Stimulated activated CD4-positive, alpha-beta T cell treated with anti-CD3 and anti-CD28 coated beads, Interleukin-2, amount 100 ng/mL, for 48 hours (primary cell): Measurements from ENCODE around the gene IL17REL.
"Not testable (repeated sequence)": the region's sequence is repeated elsewhere in the genome, so short reads cannot be mapped to it uniquely, and the experiment has no call there.

Experiments used
- DNase-seq, 2 donors: peaks; one replicate each; pipeline ENCODE4 v3.0.0-alpha.2; 2020

The IL17REL gene

DNA sequence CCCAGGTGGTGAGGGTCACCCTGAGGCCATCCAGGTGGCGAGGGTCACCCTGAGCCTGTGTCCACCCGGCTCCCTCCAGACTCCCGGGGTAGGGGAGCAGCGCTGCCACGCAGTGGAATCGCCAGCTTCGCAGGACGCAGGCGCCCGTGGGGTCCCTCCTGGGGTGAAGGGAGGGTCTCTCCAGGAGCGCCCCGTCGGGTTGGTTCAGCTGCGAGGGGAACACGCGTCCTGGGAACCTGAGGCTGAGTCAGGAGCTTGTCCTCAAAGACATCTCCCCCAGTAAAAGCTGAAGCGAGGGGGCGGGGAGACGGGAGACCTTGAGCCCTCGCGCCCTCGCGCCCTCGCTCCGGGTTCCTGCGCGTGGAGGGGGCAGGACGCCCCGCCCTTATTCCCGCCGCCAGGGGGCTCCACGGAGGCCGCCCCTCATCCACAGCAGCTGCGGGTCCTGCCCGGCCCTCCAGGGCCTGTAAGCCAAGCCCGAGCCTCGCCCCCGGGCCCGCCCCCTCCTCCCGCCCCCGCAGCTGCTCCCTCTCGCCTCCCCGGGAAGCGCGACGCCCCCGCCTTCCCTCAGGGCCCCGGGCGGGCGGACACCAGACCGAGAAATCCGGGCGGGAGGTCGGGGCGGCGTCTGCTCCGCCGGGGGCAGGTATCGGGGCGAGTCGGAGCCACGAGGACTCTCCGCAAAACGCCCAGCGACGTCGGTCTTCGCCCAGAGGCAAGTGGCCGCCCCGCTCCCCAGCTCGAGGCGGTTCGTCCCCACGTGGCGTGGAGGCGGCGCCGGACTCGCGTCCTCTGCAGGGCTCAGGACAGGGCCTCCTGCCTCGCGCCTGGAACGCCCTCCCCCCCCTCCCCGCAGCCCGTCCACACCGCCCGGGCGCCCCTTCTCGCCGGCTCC, 29.2 kb downstream of the IL17REL start:
- no peak for DNase-seq

DNA sequence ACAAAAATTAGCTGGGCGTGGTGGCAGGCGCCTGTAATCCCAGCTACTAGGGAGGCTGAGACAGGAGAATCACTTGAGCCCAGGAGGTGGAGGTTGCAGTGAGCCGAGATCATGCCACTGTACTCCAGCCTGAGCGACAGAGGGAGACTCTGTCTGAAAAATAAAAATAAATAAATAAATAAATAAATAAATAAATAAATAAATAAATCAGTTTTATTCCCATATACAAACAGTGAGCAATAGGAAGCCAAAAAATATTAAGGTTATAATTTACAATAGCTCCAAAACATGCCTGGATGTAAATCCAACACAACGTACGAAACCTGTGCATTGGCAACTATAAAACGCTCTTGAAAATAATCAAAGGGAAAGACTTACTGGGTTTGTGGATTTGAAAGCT, 30.8 kb downstream of the IL17REL start:
- DNase-seq, result not testable (repeated sequence)

DNA sequence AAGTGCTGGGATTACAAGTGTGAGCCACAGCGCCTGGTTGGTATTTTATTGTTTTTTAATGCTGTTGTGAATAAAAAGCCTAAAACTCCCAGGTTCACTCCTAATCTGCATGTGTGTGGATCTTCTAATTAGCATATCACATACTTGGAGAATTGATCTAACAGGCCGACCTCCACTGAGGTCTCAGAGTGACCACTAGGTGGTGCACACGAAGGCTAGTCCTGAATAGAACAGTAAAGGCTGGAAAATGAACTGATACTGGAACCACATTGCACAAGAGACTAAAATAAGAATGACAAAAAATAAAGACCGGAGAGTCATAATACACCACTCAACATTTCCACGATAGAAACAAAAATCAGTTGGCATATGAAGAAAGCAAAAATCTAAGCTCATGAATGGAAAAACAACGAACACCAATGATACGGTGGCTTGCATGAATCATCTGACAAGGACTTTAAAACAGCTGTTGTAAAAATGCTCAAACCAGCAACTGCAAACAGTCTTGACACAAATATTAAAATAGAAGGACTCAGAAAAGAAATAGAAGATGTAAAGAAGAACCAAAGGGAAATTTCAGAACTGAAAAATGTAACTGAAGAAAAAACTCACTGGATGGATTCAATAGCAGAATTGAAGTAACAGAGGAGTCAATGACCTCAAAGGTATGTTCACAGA, 32.8 kb downstream of the IL17REL start:
- DNase-seq, result no peak

DNA sequence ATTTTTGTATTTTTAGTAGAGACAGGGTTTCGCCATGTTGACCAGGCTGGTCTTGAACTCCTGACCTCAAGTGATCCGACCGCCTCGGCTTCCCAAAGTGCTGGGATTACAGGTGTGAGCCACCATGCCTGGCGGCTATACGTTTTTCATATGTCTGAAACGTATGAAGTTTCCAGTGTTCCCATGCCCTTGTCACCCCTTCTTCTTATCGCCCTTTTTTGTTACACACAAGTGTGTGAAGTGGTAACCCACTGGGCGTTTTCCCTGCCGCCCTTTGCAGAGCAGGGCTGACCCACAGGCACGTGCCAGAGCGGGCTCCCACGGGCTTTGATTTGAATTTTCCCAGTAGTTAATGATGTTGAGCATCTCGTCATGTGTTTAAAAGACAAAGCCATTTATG, 35.0 kb downstream of the IL17REL start:
- no peak for DNase-seq

DNA sequence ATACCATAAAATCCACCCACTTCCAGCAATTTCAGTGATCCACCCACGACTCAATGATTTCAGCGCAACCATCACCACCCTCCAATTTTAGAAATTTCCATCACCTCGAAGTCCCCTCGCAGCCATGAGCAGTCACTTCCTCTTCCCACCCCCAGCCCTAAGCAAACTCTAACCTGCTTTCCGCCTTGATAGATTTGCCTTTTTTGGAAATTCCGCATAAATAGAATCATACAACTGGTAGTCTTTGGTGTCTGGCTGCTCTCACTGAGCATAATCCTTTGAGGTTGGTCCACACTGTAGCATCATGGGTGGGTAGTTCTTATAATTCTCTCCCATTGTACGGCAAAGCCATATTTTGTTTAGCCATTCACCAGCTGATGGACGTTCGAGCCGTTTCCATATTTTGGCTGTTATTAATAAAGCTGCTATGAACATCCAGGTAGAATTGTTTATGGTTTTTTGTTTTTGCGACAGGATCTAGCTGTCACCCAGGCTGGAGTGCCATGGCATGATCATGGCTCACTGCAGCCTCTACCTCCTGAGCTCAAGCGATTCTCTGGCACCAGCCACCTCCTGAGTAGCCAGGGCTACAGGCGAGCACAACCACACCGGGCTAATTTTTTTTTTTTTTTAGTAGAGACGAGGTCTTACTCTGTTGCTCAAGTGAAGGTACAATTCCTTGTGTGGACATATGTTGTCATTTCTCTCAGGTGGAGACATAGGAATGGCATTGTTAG, 36.0 kb downstream of the IL17REL start:
- no peak for DNase-seq

DNA sequence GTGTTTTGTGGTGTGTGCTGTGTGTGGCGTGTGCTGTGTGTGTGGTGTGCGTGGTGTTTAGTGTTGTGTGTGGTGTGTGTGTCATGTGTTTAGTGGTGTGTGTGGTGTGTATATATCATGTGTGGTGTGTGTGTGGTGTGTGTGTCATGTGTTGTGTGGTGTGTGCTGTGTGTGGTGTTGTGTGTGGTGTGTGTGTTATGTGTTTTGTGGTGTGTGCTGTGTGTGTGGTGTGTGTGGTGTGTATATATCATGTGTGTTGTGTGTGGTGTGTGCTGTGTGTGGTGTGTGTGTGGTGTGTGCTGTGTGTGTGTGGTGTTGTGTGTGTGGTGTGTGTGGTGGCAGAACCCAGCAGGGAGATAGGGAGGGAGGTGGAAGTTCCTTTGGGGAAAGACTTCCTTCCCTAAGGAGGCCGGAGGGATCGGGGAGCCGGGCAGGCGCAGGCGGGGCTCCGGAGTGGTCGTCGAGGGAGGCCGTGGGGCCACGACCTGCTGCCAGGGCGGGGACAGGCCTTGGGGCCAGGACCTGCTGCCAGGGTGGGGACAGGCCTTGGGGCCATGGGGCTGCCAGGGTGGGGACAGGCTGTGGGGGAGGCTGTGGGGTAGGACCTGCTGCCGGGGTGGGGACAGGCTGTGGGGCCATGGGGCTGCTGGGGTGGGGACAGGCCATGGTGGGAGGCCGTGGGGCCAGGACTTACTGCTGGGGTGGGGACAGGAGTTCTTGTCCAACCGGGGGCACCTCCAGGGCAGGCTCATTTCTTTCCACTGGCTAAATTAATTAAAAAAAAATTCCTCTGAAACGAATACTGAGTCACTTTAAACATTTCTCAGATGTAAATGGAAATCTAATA, 36.8 kb downstream of the IL17REL start:
- no peak for DNase-seq

DNA sequence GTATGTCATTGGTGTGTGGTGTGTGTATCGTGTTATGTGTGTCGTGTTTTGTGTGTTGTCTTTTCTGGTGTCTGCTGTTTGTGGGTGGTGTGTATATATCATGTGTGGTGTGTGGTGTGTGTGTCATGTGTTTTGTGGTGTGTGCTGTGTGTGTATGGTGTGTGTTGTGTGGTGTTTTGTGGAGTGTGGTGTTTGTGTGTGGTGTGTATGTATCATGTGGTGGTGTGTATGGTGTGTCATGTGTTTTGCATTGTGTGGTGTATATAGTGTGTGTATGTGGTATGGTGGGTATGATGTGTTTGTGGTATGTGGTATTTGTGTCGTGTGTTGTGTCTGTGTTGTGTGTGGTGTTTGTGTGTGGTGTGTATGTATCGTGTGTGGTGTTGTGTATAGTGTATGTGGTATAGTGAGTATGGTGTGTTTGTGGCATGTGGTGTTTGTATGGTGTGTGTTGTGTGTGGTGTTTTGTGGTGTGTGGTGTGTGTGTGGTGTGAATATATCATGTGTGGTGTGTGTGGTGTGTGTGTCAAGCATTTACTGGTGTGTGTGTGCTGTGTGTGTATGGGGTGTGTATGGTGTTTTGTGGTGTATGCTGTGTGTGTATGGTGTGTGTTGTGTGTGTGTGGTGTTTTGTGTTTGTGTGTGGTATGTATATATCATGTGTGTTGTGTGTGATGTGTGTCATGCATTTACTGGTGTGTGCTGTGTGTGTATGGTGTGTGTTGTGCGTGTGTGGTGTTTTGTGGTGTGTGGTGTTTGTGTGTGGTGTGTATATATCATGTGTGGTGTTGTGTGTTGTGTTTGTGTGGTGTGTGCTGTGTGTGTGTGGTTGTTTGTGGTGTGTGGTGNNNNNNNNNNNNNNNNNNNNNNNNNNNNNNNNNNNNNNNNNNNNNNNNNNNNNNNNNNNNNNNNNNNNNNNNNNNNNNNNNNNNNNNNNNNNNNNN, 39.3 kb downstream of the IL17REL start:
- no peak for DNase-seq

DNA sequence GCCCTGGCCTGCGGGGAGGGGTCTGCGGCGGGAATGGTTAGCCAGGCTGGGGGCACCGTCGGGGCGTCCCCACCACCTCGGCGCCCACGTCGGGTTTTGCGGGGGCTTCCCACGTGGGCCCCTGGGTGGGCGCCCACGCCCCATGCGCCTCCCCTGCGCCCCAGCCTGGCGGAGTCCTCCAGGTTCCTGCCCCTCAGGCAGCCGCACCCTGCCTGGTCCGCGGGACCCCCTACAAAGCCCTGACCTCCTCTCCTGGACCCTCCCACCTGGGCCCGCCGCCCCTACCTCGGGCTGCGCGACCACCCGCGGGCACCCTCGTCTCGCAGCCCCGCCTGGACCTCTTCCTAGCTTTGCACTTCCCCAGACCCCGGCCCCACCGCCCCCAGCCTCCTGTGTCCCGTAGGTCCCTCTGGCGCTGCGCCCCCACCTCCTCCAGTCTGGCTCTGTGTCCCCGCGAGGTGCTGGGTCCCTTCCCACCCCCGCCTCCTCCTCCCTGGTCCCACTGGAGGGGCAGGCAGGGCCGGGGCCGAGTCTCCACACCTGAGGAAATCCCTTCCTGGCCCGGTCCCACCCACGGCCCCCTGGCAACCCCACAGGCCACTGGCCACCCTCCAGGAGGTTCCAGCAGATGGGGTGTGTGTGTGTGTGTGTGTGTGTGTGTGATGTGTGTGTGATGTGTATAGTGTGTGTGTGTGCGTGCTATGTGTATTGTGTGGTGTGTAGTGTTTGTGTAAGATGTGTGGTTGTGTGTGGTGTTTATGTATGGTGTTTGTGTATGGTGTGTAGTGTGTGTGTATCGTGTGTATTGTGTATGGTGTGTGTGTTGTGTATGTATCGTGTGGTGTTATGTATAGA, 40.2 kb downstream of the IL17REL start:
- no peak for DNase-seq

DNA sequence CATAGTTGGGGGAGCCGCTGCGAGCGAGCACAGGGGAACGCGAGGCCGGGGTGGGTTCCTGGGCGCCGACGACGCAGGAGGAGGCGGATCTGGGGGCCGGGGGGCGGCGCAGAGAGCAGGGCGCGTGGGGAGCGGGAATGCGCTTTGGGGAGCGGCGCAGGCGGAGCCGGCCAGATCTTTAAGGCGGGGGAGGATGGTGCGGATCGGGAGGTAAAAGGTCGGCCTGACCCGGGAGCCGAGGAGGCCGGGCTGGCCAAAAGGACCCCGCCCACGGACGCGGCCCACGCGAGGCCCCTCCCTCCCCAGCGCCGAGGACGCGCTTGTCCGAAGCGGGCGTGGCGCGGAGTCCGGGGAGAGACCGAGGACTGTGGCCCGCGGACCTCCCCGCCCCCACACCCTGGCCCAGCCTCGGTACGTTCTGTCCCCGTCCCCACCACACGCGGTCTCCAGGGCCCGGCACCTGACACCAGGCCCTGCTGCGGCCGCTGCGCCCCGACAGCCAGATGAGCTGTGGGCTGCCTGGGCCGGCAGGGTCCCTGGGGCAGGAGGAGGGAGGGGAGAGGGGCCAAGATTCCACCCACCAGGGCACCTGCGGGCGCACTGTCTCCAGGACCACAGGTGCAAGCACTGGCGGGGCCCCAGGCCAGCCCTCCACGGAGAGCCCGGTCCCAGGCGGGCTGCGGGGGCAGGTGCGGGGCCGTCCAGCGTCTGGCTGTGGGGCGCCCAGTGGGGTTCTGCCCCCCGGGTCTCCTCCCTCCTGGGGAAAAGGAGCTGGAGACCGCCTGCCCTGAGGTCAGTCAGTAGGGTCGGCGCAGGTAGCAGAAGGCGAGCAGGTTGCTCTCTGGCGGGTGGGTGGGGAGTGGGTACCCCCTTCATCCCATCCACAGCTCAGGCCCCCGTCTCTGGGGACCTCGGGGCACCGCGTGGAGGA, 41.1 kb downstream of the IL17REL start:
- DNase-seq, result peak; percentile 54 to 72

DNA sequence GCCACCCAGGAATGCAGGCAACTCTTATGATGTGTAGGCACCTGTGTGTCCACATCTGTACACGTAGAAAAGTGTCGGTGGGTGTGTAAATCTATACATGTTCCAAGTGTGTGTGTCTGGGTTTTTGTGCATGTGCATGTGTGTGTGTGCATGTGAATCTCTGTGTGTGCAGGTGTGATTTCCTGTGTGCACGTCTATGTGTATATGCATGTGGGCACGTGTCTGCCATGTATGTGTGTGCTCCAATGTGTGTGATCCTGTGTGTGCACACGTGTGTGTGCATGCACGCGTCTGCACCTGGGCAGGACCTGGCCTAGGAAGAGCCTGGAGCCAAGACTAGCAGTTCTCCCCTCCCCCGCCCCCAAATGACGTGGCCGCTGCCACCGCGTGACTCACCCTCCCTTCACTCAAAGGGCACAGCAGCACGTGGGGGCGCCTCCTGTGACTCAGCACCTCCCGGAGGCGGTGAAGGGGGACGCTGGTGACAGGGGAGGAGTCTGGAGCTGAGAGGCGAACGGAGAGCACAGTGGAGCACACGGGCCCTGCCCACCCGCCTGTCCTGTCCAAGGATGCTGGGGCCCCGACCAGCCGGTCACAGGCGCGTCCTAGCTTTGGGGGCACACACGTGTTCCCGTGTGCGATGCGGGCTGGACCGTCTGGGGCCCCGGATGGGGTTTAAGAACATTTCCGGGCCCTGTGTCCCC, 41.9 kb downstream of the IL17REL start:
- peak; percentile 93 to 94 for DNase-seq

DNA sequence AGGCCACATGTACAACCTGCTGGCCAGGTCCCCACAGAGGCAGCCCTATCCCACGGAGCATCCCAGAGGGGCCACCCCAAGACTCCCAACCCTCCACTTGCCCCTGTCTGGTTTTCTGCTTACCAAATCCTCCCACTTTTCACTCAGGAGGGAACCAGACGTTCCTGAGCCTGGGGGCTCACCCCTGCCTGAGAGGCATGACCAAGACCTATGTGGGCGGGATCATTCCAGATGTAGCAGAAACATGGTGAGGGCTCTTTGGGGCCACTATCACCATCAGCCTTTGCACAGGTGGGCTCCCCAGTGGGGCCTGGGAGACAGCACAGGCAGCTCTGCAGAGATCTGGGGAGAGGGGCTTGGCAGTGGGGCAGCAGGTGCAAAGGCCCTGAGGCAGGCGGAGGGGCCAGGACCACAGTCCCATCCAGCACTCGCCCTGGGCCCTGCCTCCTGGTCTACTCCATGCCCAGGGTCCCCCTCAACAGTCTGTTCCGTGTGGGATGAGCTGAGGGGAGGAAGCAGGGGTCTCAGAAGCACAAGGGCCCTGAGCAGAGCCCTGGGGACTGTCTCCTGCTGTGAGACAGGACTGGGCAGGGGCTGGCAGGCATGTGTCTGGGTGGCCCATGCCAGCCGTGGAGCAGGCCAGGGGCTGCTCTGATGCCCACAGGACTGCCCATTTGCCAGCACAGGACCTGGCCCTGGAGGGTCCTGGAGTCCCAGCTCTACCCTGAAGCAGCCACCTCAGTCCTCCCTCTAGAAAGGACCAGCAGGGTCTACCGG, 42.6 kb downstream of the IL17REL start:
- no peak for DNase-seq

DNA sequence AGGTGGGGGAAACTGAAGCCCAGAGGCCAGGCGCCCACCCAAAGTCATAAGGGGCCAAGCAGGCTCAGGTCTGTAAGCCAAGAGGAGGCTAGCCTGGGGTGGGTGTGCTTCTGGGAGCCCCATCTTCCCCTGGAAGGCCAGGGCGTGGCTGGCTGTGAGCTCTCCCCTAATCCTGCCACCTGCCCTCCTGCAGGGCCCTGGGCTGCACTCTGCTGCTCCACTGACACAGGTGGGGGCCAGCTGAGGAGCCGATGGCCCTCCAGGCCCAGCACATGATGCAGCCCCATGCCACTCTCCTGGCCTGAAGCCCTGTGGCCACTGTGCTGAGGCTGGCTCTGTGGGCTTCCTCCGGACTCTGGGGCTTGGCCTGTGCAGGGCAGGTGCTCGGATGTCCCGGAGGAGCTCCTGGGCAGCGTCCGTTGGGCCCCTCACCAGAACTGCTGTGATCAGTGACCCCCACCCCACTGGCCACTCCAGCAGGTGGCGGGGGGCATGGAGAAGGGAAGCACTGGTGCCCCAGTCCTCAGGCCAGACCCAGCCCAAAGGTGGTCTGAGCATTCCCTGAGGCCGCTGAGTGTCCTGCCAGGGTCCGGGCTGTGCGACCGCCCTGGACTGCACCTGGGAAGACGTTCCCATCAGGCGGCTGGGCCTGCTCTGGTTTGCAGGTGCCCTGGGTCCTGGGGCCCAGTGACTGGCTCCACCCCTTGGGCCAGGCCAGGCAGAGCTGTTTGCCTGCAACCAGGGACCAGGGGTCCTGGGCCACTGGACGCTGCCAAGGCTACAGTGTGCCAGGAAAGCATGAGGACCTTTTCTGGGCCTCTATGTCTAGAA, 43.5 kb downstream of the IL17REL start:
- DNase-seq, result no peak

DNA sequence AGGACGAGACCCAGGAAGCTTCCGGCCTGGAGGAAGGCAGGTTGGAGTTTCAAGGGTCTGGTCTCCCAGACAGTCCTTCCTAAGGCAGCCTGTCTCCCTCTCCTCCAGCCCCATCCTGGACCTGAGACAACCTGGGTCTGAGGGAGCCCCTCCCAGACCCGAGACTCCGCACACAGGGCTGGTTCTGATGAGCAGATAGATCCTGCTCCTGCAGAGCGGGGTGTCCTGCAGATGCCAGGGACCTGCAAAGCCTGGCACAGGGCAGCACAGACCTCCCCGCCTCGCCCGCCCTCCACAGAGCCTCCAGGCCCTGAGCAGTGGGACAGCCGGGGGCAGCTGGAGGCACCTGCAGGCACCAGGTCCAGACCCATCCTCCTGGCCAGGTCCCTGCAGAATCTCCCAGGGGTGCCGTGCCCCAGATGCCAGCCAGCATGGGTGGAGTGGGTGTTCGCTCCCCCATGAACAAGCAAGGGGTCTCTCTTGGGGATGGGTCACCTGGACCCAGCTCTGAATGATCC, 44.2 kb downstream of the IL17REL start:
- no peak for DNase-seq

DNA sequence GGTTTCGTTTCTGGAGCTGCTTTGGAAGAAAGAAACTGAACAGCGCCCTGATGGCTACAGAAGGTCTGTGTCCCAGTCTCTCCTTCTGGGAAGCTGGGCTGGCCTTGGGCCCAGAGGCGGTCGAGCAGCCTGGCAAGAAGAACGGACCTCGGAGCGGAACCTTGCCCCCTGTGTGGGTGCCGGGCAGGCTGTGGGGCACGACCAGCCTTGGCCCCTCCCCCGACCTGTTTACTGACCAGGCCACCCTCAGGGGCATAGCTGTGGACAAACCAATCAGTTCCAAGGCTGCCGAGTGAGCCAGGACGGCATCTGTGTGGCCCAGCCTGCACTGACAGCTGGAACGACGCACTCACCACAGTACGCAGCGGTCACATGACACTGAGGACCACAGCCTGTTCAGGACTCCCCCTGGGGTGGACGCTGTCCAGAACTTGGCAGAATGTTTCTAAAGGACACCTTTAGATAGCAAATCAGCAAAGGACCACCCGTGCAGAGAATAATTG, 44.8 kb downstream of the IL17REL start:
- no peak for DNase-seq

DNA sequence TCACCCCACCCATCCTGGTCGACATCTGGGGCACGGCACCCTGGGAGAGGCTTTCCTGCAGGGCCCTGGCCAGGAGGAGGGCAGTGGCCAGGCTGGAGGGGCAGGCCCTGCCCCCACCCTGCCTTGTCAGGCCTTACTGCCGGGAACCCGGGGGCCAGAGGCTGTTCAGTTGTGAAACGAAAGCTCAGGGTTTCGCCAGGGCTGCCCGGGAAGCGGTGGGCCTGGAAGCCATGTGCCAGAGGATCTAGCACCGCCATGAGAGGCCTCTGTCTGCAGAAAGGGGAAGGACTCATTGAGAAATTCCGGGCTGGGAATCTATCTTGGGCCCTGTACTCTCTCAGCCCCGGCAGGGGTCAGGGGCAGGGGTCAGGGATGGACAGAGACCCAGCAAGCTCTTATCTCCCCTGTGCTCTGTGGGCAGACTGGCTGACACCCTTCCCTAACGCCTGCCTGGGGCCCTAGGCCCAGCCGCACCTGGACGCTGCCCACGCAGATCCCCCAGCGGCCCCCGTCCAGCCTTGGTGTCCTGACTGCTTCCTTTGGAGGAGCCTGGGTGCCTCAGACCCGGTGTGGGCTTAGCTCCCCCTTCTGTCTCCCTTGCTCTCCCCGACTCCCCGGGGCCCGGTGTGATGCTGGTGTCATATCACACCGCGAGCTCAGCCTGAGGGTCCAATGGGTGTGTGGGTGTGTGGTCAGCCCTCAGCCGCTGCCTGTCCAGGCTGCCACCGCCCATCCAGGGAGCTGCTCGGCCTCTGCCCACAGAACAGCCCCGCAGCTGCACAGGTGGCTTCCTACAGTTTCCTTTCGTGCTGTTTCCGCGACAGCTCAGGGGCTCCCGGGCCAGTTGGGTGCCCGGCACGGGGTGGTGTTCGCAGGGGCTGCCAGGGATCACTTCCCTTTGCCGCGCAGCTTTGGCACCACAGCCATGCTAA, 45.5 kb downstream of the IL17REL start:
- DNase-seq, result no peak
